Measurements from ENCODE around the gene TAF6L.
A peak's percentile ranks its signal among the peaks of the same experiment; 100 is the strongest.
"Not testable (repeated sequence)": the region's sequence is repeated elsewhere in the genome, so short reads cannot be mapped to it uniquely, and the experiment has no call there.

Gene TAF6L

DNA sequence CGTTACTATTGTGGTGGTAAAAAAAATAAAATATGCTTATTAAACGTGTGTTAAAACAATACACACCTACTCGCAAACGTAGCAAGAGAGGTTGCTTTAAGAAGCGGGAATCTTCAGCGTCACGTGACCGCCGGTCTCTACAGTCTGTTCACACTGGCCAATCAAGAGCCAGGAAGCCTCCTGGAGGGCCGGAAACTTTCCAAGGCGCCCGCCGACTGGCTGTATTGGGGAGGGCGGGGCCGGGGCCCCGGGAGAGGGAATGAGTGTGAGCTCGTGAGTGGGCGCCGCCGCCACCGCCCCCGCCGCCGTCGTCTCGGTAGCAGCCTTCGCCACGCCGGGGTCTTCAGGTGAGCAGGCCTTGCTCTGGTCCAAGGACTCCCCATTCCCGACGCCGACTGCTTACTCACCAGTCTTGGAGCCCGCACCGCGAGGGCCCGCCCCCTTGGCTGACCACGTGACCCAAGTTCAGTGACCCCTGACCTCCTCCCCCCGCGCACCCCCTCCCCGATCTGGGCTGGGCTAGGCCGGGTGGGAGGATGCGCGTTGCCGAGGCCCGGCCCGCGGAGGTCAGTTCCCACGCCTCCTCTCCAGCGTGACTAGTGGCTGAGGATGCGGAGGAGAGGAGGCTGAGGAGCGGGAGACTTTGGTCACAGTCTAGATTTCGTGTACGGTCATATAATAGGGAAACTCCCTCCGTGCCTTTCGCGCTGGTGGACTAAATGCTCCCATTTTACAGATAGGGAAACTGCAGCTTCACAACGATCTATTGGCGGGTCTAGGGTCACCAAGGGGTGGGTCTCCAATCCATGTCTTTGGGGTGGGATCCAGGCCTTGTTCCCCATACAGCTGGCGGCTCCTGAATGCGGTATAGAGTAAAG, at the start of gene TAF6L:
TAF6L (plus strand) TSS at position 253 of the 878 bp plus-strand sequence. CDS start 4,388 bp downstream, outside the sequence.
- DNase-seq = peak; percentile 97

GRCh38 chr11:62721994-62722393, 49.2 kb upstream of the TAF6L start:
- DNase-seq = peak; percentile 41

GRCh38 chr11:62724171-62724570, 47.0 kb upstream of the TAF6L start:
- DNase-seq = no peak

- DNase-seq = no peak
Measured at GRCh38 chr11:62725646-62726045, 45.5 kb upstream of the TAF6L start.

DNA sequence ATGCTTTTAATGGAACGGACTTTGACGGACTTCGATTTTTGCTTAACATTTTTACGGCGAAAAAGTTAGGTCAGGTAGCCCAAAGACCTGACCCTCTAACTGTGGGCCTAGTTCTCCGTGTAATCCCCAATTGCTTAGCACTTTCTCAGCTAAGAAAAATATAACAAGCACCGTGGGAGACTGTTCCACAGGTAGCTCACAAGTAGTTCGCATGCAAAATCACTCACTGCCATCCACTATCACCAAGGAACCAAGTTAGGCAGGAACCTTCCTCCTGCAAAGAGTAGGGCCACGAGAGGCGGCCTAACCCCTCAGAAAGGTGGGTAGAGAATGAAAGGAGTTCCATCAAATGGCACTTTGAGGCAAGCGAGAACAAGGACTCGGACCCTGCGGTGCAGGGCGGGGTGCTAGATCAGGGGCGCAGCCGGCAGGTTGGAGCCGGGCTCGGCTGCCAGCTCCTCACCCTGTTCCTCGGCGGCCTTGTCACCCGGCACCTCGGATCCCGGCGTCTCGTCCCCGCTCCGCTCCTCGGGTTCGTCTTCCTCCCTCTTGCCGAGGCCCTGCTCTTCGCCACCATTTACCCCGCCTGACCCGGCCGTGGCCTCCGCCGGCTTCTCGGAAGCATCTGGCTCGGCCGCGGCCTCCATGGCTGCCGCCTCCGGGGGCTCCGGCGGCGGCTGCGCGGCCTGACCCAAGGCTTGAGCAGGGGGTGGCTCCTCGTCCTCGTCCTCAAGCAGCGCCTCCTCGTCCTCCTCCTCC, 44.9 kb upstream of the TAF6L start:
- no peak for DNase-seq

- no peak for DNase-seq
Measured at GRCh38 chr11:62726915-62727164, 44.4 kb upstream of the TAF6L start.

DNA sequence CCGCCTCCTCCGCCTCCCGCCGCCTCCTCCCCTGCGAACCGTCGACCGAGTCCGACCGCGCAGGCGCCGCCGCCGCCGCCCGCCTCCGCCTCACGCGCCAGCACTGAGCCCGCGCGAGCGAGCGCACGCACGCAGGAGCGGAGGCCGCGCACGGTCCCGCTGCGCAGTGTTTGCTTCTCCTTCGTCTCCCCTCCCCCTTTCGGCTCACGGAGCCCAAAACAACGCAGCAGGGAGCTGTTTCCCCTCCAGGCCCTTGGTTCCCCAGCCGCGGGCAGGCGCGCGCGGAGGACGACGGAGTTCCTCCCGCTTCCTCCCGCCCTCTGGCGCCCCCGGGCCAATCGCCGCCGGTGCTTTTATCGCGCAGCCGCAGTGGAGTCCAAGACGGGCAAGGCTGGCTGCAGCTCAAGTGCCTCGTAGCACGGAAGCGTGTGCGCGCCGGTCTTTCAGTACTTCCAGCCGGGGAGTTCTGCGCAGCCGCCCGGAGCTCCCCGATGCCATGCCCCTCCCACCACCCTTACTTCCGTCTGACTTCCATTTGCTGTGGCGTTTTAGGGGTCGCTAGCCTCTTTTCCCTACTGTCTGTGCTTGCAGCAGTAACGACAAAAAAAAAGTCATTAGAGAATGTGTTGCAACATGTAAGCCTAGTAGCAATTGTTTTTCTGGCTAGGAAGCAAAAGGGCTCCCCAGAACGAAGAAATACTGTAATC, 43.9 kb upstream of the TAF6L start, which contains the start of gene HNRNPUL2:
HNRNPUL2 (minus strand) TSS at position 293 of the 707 bp plus-strand sequence. CDS start 301 bp downstream, outside the sequence.
- DNase-seq = peak; percentile 100

DNA sequence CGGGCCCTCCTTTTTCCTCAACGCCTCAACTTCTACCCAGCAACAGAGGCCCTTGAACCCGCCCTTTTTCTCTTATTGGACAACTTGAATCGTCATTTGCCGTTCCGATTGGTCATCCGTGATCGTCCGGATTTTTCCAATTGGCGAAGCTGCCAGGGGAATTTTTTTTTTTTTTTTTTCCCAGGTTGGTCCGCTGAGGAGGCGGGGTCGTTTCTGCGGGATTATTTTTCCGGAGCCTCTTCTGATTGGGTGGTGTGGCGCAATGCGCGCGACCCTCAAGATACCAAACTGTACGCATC, 43.4 kb upstream of the TAF6L start:
- DNase-seq = peak; percentile 98

DNA sequence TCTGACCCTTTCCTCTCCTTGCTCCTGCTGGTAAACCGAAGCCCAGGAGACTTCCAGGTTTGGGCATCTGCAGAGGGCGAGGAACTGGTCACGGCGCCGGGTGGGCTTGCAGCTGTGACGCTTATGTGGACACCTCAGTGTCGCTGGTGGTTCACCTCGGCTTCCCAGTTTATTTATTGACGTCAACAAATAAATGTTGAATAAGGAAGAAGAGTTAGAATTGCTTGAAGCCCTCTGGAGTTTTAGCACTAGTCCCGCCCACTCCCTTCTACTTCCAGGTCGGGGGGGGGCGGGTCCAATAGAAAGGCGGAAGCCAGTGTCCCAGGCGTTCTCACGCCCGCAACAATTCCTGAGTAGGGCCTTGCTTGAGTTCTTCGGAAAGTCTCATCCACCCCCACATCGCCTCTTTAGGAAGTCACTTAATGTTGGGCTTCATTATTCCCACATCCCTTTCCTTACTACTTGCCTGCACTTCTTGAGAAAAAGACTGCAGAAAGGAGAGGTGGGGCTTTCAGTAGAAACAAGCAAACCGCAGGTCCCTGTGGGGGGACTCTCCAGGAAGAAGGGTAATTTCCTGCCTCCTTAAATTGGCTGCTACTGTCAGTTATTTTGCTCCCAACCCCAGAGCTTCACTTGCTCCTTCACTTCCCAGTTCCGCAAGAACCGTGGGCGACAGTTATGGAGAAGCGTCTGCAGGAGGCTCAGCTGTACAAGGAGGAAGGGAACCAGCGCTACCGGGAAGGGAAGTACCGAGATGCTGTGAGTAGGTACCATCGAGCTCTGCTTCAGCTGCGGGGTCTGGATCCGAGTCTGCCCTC, 42.8 kb upstream of the TAF6L start, which contains the start of gene TTC9C:
TTC9C (plus strand) TSS at position 316 of the 818 bp plus-strand sequence; CDS start at position 679, 363 bp downstream.
- DNase-seq = peak; percentile 88

- DNase-seq = not testable (repeated sequence)
Measured at GRCh38 chr11:62730076-62730475, 41.1 kb upstream of the TAF6L start.

GRCh38 chr11:62732830-62733229, 38.4 kb upstream of the TAF6L start:
- DNase-seq = peak; percentile 38

- no peak for DNase-seq
Measured at GRCh38 chr11:62737196-62737595, 34.0 kb upstream of the TAF6L start.

GRCh38 chr11:62747475-62748160, 23.6 kb upstream of the TAF6L start:
- no peak for DNase-seq

- DNase-seq = not testable (repeated sequence)
Measured at GRCh38 chr11:62749931-62750330, 21.3 kb upstream of the TAF6L start.

DNA sequence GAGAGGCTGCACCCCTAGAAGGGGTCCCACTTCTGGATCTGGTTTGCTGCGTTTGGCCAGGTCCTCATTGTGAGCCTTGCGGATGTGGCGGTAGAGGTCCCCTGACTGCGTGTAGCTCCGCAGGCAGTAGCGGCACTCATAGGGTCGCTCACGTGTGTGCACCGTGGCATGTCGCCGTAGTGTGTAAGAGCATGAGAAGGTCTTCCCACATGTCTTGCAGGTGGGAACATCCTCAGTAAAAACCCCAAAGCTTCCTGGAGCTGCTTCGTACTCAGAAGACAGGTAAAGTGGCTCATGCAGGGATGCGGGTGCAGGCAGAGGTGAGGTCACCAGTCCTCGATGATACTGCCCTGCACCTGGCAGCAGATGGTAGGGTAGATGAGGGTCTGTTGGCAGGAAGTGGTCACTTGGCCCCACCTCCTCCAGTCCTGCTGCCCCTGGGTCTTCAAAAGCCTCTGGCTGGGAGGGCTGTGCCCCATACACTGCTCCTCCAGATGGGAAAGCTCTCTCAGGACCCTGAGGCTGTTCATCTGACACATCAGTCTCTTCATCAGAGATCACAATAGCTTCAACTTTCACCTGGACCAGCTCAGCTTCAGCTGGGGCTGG, 18.9 kb upstream of the TAF6L start:
- no peak for DNase-seq

DNA sequence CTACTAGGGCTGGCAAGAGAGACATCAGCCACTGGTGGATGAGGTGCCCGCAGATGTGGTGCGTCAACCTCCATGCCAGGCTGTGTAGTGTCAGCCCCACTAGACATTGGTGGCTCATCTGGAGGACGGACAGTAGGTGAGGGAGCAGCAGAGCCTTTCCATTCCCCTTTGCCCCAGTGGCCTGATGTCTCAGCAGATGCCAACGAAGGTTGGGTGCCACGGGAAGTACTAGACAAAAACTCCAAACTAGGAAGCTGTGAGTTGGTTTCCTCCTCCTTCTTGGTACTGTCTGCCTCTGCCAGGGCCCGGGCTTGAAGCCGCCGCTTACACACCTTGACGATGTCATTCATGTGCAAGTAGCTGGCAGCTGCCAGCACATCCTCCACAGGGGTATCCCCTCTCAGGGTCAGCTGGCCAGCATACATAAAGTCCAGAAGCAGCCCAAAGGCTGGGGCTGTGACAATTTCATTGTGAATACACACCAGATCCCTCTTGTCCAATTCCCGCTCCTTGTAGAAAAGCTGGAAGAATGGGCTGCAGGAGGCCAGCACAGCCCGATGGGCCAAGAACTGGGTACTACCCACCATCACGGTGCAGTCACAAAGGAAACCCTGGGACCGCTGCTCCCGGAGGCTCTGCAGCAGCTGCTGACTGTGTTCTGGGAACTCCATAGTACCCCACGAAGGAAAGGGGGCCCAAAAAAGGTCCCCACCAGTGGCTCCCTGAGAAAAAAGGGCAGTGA, 18.0 kb upstream of the TAF6L start:
- DNase-seq = no peak

- DNase-seq = peak; percentile 100
Measured at GRCh38 chr11:62753736-62754603, 17.2 kb upstream of the TAF6L start, which contains the start of gene ZBTB3. TSS of gene ZBTB3 (minus strand) at chr11:62754160. CDS start at chr11:62753664, 496 bp downstream.

- no peak for DNase-seq
Measured at GRCh38 chr11:62755086-62755615, 16.0 kb upstream of the TAF6L start.
